Ishikawa (cell line): ENCODE data around the gene MOGAT1.

Source experiments
- CEBPB ChIP-seq: IDR thresholded peaks from 2 replicates; pipeline ENCODE4 v1.6.1; 2012
- CREB1 ChIP-seq: IDR thresholded peaks from 2 replicates; pipeline ENCODE4 v1.6.1; 2012; ENCODE audit warnings: low read depth
- EGR1 ChIP-seq: IDR thresholded peaks from 2 replicates; pipeline ENCODE4 v1.6.1; 2012
- EP300 ChIP-seq: IDR thresholded peaks from 2 replicates; pipeline ENCODE4 v1.6.1; 2012; ENCODE audit warnings: borderline replicate concordance
- FOXM1 ChIP-seq: IDR thresholded peaks from 2 replicates; pipeline ENCODE4 v1.6.1; 2012; ENCODE audit warnings: low read depth, borderline replicate concordance
- NFIC ChIP-seq: IDR thresholded peaks from 2 replicates; pipeline ENCODE4 v1.6.1; 2012
- RAD21 ChIP-seq: IDR thresholded peaks from 2 replicates; pipeline ENCODE4 v1.6.1; 2012; ENCODE audit warnings: low read depth
- TAF1 ChIP-seq: IDR thresholded peaks from 2 replicates; pipeline ENCODE4 v1.6.1; 2012; ENCODE audit warnings: low read depth, mild to moderate bottlenecking
- TCF12 ChIP-seq: IDR thresholded peaks from 2 replicates; pipeline ENCODE4 v1.6.1; 2012; ENCODE audit warnings: low read depth
- TEAD4 ChIP-seq: IDR thresholded peaks from 2 replicates; pipeline ENCODE4 v1.6.1; 2012
- YY1 ChIP-seq: IDR thresholded peaks from 2 replicates; pipeline ENCODE4 v1.6.1; 2012; ENCODE audit warnings: low read depth
- ZBTB7A ChIP-seq: IDR thresholded peaks from 2 replicates; pipeline ENCODE4 v1.6.1; 2012; ENCODE audit warnings: low read depth
- TF ChIP-seq, protein P1 (sequence below): IDR thresholded peaks from 2 replicates; pipeline ENCODE4 v1.6.1; 2012; ENCODE audit warnings: low read depth, mild to moderate bottlenecking
- TF ChIP-seq, protein P2 (sequence below): IDR thresholded peaks from 2 replicates; pipeline ENCODE4 v1.6.1; 2012
- TF ChIP-seq, protein P3 (sequence below): IDR thresholded peaks from 2 replicates; pipeline ENCODE4 v1.6.1; 2012

The MOGAT1 gene

DNA sequence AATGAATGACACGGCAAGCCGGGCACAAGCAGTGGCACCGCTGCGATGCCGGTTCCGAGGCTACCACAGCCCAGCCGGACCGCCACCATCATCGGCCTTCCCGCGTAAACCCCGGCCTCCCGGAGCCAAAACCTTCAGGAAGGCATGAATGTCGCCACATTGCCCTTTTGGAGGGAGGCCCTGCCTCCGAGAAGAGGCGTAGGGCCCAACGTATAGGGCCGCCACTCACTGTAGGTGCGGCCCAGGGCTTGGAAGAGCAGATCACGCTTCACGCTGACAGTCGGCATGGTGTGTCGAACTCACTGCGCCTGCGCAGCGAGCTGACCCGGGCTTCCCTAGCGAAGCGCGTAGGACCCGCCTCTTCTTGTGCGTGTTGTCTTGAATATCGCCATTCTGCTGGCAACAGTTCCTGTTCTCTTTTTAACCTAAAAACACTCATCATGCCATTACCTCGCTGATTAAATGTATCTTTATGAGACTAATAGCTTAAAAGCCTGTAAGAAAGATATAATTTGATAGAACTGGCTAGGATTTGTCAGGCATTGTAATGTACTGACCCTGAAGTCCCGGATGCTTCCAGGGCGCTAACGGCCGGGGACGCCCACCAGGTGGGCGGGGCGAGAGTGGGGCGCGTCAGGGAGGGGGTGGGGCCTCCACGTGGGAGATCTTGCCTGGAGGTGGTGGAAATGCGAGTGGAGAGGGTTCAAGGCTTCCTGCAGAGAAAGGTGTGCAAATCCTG lies 15.5 kb upstream of the MOGAT1 start, which contains the start of gene FARSB:
TSS of gene FARSB (minus strand) at position 306 of the 739 bp plus-strand sequence. CDS start at position 287, 19 bp downstream.
- 0 out of 2 replicates have a peak, but pooled peaks have one; percentile 2 for TF ChIP-seq EP300
- no peak for TF ChIP-seq FOXM1
- peak; percentile 86 for TF ChIP-seq TAF1
- TF ChIP-seq ZBTB7A, result no peak
- TF ChIP-seq, protein P1, sequence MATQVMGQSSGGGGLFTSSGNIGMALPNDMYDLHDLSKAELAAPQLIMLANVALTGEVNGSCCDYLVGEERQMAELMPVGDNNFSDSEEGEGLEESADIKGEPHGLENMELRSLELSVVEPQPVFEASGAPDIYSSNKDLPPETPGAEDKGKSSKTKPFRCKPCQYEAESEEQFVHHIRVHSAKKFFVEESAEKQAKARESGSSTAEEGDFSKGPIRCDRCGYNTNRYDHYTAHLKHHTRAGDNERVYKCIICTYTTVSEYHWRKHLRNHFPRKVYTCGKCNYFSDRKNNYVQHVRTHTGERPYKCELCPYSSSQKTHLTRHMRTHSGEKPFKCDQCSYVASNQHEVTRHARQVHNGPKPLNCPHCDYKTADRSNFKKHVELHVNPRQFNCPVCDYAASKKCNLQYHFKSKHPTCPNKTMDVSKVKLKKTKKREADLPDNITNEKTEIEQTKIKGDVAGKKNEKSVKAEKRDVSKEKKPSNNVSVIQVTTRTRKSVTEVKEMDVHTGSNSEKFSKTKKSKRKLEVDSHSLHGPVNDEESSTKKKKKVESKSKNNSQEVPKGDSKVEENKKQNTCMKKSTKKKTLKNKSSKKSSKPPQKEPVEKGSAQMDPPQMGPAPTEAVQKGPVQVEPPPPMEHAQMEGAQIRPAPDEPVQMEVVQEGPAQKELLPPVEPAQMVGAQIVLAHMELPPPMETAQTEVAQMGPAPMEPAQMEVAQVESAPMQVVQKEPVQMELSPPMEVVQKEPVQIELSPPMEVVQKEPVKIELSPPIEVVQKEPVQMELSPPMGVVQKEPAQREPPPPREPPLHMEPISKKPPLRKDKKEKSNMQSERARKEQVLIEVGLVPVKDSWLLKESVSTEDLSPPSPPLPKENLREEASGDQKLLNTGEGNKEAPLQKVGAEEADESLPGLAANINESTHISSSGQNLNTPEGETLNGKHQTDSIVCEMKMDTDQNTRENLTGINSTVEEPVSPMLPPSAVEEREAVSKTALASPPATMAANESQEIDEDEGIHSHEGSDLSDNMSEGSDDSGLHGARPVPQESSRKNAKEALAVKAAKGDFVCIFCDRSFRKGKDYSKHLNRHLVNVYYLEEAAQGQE, result no peak
- TF ChIP-seq, protein P2, sequence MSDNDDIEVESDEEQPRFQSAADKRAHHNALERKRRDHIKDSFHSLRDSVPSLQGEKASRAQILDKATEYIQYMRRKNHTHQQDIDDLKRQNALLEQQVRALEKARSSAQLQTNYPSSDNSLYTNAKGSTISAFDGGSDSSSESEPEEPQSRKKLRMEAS, result peak; percentile 95
- TF ChIP-seq TCF12, result peak; percentile 57; the same call in 1 of the 2 replicates
- no peak; the same call in 1 of the 2 replicates for TF ChIP-seq TEAD4
- peak; percentile 74 for TF ChIP-seq YY1
- TF ChIP-seq CREB1, result 0 out of 2 replicates have a peak, but pooled peaks have one; percentile 10
- TF ChIP-seq NFIC, result no peak
- TF ChIP-seq, protein P3, sequence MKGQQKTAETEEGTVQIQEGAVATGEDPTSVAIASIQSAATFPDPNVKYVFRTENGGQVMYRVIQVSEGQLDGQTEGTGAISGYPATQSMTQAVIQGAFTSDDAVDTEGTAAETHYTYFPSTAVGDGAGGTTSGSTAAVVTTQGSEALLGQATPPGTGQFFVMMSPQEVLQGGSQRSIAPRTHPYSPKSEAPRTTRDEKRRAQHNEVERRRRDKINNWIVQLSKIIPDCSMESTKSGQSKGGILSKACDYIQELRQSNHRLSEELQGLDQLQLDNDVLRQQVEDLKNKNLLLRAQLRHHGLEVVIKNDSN, result peak; percentile 56
- TF ChIP-seq EGR1, result peak; percentile 42; the same call in 1 of the 2 replicates
- no peak for TF ChIP-seq RAD21
- TF ChIP-seq CEBPB, result no peak

DNA sequence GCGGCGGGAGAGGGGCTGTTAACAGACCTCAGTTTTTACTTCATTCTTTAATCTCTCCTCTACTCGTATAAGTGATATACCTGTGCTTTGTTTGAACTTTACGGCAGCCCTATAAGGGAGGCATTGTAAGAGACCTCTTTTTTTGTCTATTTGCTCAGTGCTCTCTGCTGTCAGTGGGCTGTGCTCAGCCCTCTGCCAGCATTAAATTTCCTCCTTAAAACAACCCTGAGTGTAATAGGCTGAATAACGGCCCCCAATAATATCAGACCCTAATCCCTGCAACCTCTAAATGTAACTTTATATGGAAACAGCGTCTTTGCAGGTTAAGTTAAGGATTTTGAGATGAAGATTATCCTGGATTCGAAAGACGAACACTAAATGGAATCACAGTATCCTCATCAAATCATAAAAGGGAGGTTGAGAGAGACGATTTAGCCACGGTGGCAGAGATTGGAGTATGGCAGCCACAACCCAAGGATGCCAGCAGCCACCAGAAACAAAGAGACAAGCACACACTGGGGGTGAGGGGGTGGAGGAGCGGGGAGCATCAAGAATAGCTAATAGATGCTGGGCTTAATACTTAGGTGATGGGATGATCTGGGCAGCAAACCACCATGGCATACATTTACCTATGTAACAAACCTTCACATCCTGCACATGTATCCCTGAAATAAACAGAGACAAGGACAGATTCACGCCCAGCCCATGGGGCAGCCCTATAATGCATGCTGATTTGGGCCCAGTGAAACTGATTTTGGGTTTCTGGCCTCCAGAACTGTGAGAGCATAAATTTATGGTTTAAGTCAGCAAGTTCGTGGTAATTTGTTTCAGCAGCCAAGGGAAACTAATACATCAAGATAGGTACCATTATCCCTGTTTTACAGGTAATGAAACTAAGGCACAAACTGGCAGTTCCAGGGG lies 14.7 kb upstream of the MOGAT1 start:
- TF ChIP-seq TCF12, result no peak
- no peak for TF ChIP-seq EP300
- TF ChIP-seq, protein P3, result no peak
- no peak for TF ChIP-seq RAD21
- TF ChIP-seq NFIC, result no peak
- TF ChIP-seq EGR1, result no peak
- no peak for TF ChIP-seq TAF1
- no peak for TF ChIP-seq CEBPB
- TF ChIP-seq, protein P2, result no peak
- TF ChIP-seq ZBTB7A, result no peak
- no peak for TF ChIP-seq YY1
- no peak for TF ChIP-seq FOXM1
- TF ChIP-seq, protein P1, result no peak
- no peak for TF ChIP-seq TEAD4
- no peak for TF ChIP-seq CREB1

DNA sequence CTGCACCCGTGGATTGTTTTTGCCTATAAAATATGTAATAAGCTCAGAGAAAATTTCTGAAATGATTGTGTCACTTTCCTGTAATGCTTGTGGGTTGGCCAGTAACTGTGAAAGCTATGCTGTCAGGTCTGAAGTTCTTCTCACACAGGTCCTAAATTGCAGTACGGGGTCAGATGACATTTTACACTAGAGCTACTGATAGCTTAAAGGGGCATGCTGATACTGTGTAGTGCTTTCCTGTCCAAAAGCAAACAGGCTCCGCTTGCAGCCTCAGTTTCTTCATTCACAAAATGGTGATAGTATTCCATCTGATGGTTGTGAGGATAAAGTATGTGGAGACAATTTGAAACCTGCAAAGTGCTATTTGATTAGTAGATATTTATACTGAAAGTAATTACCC lies 8.0 kb upstream of the MOGAT1 start:
- TF ChIP-seq, protein P1, result no peak
- TF ChIP-seq, protein P2, result no peak
- TF ChIP-seq EP300, result no peak
